Measurements from ENCODE around the gene CASP4.

CASP4 gene

GRCh38 chr11:104918113-104918824 lies 50.1 kb downstream of the CASP4 start:
- Mint-ChIP-seq H3K9me3 (peaks cover 3% of the 10 kb centered on the region), H3K27ac (peak overlapping the region; percentile 89), H3K4me1 (peaks cover 52% of the 10 kb centered on the region), H3K4me3 (peak overlapping the region; percentile 73), H3K36me3 (no peaks in the 10 kb centered on the region)
- DNase-seq (ENCODE audit: low spot score in 2 of 2) = no peak
- peak; percentile 87 for ATAC-seq

- Mint-ChIP-seq H3K27ac (peak overlapping the region; percentile 89), H3K4me1 (peaks cover 60% of the 10 kb centered on the region), H3K4me3 (peak overlapping the region; percentile 73), H3K9me3 (no peaks in the 10 kb centered on the region), H3K36me3 (no peaks in the 10 kb centered on the region)
- ATAC-seq (peak; percentile 56), DNase-seq (ENCODE audit: low spot score in 2 of 2) (no peak)
Observed at GRCh38 chr11:104917271-104918112, 50.9 kb downstream of the CASP4 start.

DNA sequence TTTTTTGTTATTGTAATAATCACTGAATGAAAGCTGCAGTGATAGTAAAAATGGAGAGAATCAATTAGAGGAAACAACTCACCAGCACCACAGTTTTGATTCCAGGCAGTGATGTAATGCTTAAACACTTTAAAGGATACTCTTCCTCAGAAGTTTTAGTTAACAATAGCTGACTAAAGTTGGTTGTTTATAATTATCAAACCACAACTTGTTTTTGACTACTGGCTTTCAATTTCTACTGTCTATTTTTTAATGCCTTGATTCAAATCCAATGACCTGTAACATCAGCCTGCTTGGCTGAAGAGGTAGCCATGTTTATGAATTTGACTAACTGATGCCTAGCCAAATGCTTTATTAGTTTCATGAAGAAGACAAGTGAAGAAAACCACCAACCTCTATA lies 51.9 kb downstream of the CASP4 start:
- no peak for DNase-seq (ENCODE audit: low spot score in 2 of 2)
- peak overlapping the region; percentile 73 for H3K4me3 Mint-ChIP-seq
- peak overlapping the region; percentile 89 for H3K27ac Mint-ChIP-seq
- peaks cover 69% of the 10 kb centered on the region for H3K4me1 Mint-ChIP-seq
- ATAC-seq = peak; percentile 44
- H3K36me3 Mint-ChIP-seq = no peaks in the 10 kb centered on the region
- no peaks in the 10 kb centered on the region for H3K9me3 Mint-ChIP-seq

DNA sequence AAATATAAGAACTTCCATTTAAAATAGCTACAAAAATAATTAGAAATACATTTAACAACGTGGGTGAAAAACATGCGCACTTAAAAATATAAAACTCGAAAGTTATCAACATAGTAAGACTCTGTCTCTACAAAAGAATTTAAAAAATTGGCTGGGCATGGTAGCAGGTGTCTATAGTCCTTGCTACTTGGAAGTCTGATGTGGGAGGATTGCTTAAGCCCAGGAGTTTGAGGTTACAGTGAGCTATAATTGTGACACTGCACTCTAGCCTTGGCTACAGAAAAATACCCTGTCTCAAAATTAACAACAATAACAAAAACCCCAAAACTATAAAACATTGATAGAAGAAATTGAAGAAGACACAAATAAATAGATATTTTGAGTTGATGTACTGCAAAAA lies 56.3 kb downstream of the CASP4 start:
- Mint-ChIP-seq H3K9me3 (no peaks in the 10 kb centered on the region), H3K27ac (no peak overlapping the region), H3K4me1 (peaks cover 72% of the 10 kb centered on the region), H3K4me3 (no peak overlapping the region), H3K36me3 (no peaks in the 10 kb centered on the region)
- ATAC-seq = no peak
- DNase-seq (ENCODE audit: low spot score in 2 of 2) = no peak

DNA sequence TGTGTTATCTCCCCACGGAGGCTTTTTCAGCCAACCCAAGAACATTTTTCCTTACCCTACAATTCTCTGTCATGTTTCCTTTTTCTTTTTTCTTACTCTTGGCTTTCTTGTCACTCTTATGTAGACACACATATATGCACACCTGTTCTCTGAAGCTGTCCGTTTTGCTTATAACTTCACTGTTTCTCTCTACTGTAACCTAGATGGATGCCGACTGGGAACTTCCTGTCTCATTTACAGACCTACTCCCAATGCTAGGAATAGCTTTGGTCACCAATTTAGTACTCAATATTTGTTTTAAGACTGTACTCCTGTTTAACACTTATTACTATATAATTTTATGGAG lies 60.2 kb downstream of the CASP4 start:
- H3K4me1 Mint-ChIP-seq = peaks cover 40% of the 10 kb centered on the region
- no peaks in the 10 kb centered on the region for H3K9me3 Mint-ChIP-seq
- no peak for DNase-seq (ENCODE audit: low spot score in 2 of 2)
- peak overlapping the region; percentile 1 for H3K4me3 Mint-ChIP-seq
- peak; percentile 2 for ATAC-seq
- H3K27ac Mint-ChIP-seq = peak overlapping the region; percentile 0
- no peaks in the 10 kb centered on the region for H3K36me3 Mint-ChIP-seq

- Mint-ChIP-seq H3K4me3 (peak overlapping the region; percentile 1), H3K27ac (peak overlapping the region; percentile 0), H3K9me3 (no peaks in the 10 kb centered on the region), H3K36me3 (no peaks in the 10 kb centered on the region), H3K4me1 (peaks cover 35% of the 10 kb centered on the region)
- peak; percentile 97 for ATAC-seq
- peak in 1 of 2 donors; percentile 67 for DNase-seq (ENCODE audit: low spot score in 2 of 2)
Observed at GRCh38 chr11:104907521-104908185, 60.7 kb downstream of the CASP4 start.

- H3K27ac Mint-ChIP-seq = no peak overlapping the region
- H3K4me3 Mint-ChIP-seq = no peak overlapping the region
- H3K4me1 Mint-ChIP-seq = peaks cover 32% of the 10 kb centered on the region
- ATAC-seq (no peak), DNase-seq (ENCODE audit: low spot score in 2 of 2) (no peak)
- H3K9me3 Mint-ChIP-seq = no peaks in the 10 kb centered on the region
- H3K36me3 Mint-ChIP-seq = no peaks in the 10 kb centered on the region
Observed at GRCh38 chr11:104905271-104905670, 63.1 kb downstream of the CASP4 start.

DNA sequence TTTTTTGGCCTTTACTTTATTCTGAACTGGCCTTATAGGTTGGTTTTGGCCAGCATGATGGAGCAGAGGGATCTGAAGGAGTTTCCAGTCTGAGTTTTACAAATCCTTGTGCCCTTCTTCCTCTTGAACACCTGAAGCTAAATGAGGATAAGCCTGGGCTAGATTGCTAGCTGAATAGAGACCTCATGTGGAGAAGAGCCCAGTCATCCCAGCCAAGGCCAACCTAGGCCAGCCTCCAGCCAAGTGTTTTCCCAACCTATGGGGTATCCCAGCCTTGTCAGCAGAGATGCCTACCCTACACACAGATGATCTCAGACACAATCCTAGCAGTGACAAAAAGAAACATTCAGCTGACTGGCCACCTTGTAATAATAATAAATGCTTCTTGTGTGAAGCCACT lies 69.1 kb downstream of the CASP4 start:
- ATAC-seq = no peak
- Mint-ChIP-seq H3K4me3 (no peak overlapping the region), H3K4me1 (peaks cover 22% of the 10 kb centered on the region), H3K36me3 (no peaks in the 10 kb centered on the region), H3K27ac (no peak overlapping the region), H3K9me3 (no peaks in the 10 kb centered on the region)
- no peak for DNase-seq (ENCODE audit: low spot score in 2 of 2)

- no peaks in the 10 kb centered on the region for H3K9me3 Mint-ChIP-seq
- no peak for DNase-seq (ENCODE audit: low spot score in 2 of 2)
- ATAC-seq = no peak
- H3K4me3 Mint-ChIP-seq = peak overlapping the region; percentile 62
- H3K36me3 Mint-ChIP-seq = no peaks in the 10 kb centered on the region
- H3K27ac Mint-ChIP-seq = peak overlapping the region; percentile 86
- H3K4me1 Mint-ChIP-seq = peaks cover 22% of the 10 kb centered on the region
Observed at GRCh38 chr11:104898685-104899013, 69.7 kb downstream of the CASP4 start.

DNA sequence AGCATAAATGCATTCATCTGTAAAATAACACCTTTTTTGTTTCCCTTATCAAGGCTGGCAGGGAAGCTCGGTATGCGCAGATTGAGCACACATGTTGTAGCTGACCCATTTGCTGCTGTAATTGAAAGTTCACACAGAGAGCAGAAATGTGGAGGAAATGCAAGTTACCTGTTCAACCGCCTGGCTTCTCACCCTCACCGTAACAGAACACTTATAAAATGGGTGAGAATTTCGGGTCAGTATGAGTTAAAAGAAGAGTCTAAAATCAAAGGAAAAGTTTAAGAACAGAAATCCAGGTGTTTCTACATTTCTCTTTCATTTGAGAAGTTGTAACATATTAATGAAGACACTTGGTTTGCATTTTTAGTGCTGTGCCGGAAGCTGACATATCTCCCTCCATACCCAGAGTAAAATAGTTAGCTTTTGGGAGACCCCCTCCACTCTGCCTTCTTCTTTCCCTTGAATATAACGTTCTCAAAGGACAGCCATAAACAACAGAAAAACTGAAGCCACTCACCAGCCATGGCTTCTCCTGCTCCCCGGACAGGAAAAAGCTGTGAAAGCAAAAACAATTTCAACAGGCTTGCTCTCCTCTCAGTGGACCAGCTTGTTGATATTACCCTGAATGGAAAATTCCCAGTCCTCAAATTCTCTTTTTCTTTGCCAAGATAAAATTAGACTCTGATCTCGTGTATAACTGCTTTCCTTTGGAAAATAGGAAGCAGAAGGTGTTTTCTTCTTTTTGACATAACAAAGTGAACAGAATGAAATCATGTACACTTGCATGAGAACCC lies 70.3 kb downstream of the CASP4 start, which contains the start of gene CASP12:
Gene CASP12, minus strand, starts transcription at position 570 of the 794 bp plus-strand sequence.
- H3K9me3 Mint-ChIP-seq = no peaks in the 10 kb centered on the region
- no peaks in the 10 kb centered on the region for H3K36me3 Mint-ChIP-seq
- ATAC-seq (peak; percentile 77), DNase-seq (ENCODE audit: low spot score in 2 of 2) (no peak)
- H3K4me1 Mint-ChIP-seq = peaks cover 22% of the 10 kb centered on the region
- peak within 1 kb of the TSS; percentile 62 for H3K4me3 Mint-ChIP-seq
- H3K27ac Mint-ChIP-seq = peak within 1 kb of the TSS; percentile 86

GRCh38 chr11:104895634-104896033 lies 72.7 kb downstream of the CASP4 start:
- H3K36me3 Mint-ChIP-seq = no peaks in the 10 kb centered on the region
- H3K9me3 Mint-ChIP-seq = no peaks in the 10 kb centered on the region
- no peak overlapping the region for H3K27ac Mint-ChIP-seq
- no peak overlapping the region for H3K4me3 Mint-ChIP-seq
- H3K4me1 Mint-ChIP-seq = peaks cover 12% of the 10 kb centered on the region
- DNase-seq (ENCODE audit: low spot score in 2 of 2) = no peak
- no peak for ATAC-seq

DNA sequence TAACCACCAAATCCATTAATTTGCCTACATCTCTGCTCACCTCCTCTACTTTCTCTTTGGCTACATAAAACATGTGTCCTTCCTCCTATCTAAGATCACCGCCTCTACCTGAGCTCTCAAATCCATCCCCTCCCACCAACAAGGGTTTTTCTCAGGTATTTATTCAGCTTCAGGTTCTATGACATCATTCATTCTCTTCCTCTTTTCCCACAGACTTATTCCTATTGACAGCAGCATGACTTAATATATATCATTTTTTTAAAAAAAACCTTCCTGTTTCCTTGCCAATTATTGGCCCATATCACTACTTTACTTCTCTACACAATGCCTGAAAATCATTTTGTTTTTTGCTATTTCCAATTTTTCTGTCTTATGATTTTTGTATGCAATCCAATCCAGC lies 74.5 kb downstream of the CASP4 start:
- no peak overlapping the region for H3K27ac Mint-ChIP-seq
- H3K36me3 Mint-ChIP-seq = no peaks in the 10 kb centered on the region
- DNase-seq (ENCODE audit: low spot score in 2 of 2) (no peak), ATAC-seq (no peak)
- no peaks in the 10 kb centered on the region for H3K9me3 Mint-ChIP-seq
- H3K4me3 Mint-ChIP-seq = no peak overlapping the region
- H3K4me1 Mint-ChIP-seq = peaks cover 12% of the 10 kb centered on the region
